Central memory CD4-positive, alpha-beta T cell (primary cell): ENCODE measurements around the gene CSH1.

Experiments used
- DNase-seq: peaks from one replicate; pipeline ENCODE4 v3.0.0; 2022

The CSH1 gene

DNA sequence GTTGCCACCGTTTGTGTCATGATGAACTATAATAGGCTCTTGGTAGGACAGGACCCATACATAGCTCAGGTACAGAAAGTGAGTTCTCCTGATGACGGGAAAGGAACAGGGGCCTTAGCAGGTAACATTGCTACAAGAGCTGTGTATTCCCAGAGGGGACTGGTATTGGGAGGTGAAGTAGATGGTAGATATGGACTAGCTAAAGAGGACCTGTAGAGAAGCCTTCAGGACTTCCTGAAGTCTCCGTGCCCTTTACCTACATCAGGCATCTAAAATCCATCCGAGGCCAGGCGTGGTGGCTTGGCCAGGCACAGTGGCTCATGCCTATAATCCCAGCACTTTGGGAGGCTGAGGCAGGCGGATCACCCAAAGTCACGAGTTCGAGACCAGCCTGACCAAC lies 41.2 kb downstream of the CSH1 start:
- no peak for DNase-seq

DNA sequence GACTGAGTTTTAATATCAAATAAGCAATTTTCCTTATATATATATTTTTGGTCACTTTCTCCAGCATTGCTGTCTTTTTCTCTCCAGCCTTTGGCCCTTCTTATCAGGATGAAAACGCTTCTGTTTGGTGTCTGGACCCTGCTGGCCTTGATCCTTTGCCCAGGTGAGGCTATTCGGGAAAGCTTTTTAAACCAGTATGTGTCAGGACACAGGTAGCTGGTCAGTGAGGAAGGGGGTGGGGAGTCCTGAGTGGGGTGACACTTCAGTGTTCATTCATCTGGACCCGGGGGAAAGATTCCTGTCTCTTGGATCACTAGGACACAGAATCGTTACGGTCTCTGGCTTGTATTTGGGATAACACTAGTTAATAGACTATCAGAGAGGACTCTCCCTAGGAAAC lies 41.7 kb downstream of the CSH1 start:
- no peak for DNase-seq

DNA sequence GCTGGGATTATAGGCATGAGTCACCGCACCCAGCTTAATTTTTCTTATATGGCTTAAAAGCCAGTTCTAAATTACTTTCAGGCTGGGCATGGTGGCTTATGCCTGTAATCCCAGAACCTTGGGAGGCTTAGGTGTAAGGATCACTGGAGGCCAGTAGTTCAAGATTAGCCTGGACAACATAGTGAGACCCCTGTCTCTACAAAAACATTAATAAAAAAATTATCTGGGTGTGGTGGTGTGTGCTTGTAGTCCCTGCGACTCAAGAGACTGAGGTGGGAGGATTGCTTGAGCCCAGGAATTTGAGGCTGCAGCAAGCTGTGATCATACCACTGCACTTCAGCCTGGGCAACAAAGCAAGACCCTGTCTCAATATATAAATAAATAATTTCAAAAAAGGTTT lies 43.1 kb downstream of the CSH1 start:
- DNase-seq = no peak

DNA sequence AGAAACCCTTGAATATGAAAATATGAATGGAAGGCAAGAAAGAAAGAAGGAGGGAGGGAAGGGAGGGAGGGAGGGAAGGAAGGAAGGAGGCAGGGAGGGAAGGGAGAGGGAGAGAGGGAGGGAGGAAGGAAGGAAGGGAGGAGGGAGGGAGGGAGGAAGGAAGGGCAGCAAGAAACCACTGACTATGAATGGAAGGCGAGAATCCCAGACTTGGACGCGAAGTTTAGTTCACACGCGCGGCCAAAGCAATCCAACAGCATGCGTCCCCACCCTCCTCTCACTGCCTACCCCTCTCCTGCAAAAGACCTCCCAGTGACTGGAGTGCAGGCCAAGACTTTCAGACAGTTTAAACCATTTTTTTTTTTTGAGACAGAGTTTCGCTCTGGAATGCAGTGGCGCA lies 46.0 kb downstream of the CSH1 start:
- DNase-seq = no peak

DNA sequence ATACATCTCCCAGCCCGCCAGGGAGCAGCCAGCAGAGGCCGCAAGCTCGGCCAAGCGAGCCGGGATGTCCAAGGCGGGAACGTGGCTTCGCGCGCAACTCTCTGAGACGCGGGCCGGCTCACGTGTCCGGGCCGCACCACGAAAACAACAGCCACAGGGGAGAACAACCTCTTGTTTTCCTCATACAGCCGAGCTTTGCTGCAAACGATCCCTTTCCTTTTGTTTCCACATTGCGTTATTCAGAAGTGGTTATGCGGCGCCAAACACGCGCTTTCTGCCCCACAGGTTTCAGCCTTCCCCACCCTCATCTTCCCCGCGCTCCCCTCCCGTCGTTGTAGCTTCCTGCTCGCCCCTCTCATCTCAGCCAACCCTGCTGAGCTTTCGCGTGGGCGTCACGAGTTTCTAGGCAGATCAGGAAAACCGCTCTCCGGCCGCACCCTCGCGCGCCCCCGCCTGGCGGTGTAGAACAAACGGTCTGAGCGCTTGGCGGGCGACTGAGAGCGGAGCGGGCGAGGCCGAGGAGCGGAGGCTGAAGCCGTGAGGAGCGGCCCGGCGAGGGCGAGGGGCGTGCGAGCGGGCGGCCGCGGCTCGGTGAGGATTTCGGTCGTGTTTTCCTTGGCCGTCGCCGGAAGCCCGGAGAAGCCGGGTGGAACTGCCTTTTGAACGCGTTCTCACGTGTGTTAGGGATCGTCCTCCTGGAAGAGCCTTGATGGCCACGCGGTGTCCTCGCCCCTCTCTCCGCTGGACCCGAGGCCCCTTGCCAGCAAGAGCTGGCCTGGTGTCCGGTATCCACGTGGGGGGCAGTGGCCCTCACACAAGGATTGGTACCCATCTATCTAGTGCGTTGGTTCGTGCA lies 47.3 kb downstream of the CSH1 start:
- peak; percentile 90 for DNase-seq

DNA sequence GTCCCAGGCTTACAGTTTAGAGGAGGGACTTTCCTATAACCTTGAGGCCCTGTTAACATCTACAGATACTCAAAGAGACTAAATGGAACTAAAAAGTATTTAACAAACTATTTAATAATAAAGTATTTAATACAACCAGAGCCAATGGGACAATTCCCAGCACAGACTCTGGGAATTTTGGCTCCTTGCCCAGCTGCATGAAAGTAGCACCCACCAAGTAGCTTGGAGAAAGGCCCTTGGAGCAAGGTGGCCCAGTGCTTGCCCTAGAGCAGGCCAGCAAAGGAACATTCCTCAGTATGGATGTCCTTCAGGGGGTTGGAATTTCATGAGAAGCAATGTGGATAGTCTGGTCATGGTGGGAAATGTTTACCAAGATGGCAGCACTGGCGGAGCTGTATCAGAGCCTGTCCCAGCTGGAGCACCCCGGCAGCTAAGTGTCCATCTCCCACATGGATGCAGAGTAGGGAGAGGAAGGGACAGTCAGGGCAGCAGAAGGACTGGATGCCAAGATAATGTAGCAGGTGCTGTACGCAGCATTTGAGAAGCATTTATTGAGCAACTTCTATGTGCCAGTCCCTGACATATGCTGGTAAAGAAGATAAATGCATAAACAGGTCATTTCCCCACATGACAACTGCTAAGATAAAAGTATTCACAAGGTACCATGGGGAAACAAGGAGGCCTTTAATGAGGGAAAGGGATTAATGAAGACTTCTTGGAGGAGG lies 48.7 kb downstream of the CSH1 start:
- no peak for DNase-seq

DNA sequence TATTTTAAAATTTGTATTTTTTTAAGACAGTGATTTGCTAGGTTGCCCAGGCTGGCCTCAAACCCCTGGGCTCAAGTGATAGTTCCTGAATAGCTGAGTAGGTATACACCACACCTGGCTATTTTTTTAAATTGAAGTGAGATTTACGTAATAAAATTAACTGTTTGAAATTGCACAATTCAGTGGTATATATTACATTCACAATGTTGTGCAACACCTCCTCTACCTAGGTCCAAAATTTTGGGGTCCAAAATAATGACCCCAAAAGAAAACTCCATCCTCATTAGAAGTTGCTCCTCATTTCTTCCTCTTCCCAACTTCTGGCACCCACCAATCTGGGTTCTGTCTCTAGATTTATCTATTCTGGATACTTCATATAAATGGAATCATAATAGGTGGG lies 50.9 kb downstream of the CSH1 start:
- no peak for DNase-seq
